K562 (cell line): ENCODE results near the gene MAP3K4. TPM values are rescaled to one million over a fixed set of nuclear protein-coding genes. Genes with fewer than 3 reads are reported as not detected.

Source experiments
- ARHGAP35 ChIP-seq: fragments of 450-650 bp; IDR thresholded peaks from 2 replicates; pipeline ENCODE4 v1.6.1; 2018; ENCODE audit not compliant: partially characterized antibody
- CREM ChIP-seq: IDR thresholded peaks from 2 replicates; pipeline ENCODE4 v1.6.1; 2014; ENCODE audit warnings: antibody characterized with exemption, low read depth
- KAT7 ChIP-seq: sonication (generic); formaldehyde crosslinking; IDR thresholded peaks from 2 replicates; pipeline ENCODE4 v1.8.0; 2022; ENCODE audit warnings: missing genetic modification reagents, mild to moderate bottlenecking, borderline replicate concordance
- KLF13 ChIP-seq: fragments of 450-650 bp; IDR thresholded peaks from 2 replicates; pipeline ENCODE4 v1.6.1; 2016; ENCODE audit warnings: missing genetic modification characterization, low read depth, mild to moderate bottlenecking, missing compliant biosample characterization, moderate library complexity, borderline replicate concordance
- NEUROD1 ChIP-seq: fragments of 150-350 bp; IDR thresholded peaks from 2 replicates; pipeline ENCODE4 v1.6.1; 2014; ENCODE audit warnings: borderline replicate concordance, low read length, low read depth; ENCODE audit not compliant: partially characterized antibody
- NFATC3 ChIP-seq: fragments of 450-650 bp; IDR thresholded peaks from 2 replicates; pipeline ENCODE4 v1.6.1; 2017; ENCODE audit warnings: mild to moderate bottlenecking
- PHB2 ChIP-seq: fragments of 450-650 bp; IDR thresholded peaks from 2 replicates; pipeline ENCODE4 v1.6.1; 2017; ENCODE audit warnings: low read depth
- PHTF2 ChIP-seq: fragments of 250-450 bp; sonication (Bioruptor Pico); IDR thresholded peaks from 2 replicates; pipeline ENCODE4 v1.5.0; 2021; ENCODE audit warnings: mild to moderate bottlenecking
- SPI1 ChIP-seq: IDR thresholded peaks from 2 replicates; pipeline ENCODE4 v1.6.1; 2011; ENCODE audit warnings: low read depth, low read length, control low read depth, borderline replicate concordance
- TEAD1 ChIP-seq, 2 experiments: fragments of 450-650 bp in 1 of 2; sonication (generic) in 1 of 2; formaldehyde crosslinking; IDR thresholded peaks; 2 replicates each; pipeline versions ENCODE4 v1.4.0 to v1.8.0; 2020 to 2022; ENCODE audit warnings: mild to moderate bottlenecking in 2 of 2, missing genetic modification reagents in 1 of 2
- ZNF146 ChIP-seq: IDR thresholded peaks from one replicate; pipeline ENCODE4 v1.6.1; 2018; ENCODE audit warnings: missing compliant biosample characterization; ENCODE audit not compliant: unreplicated experiment
- ZNF23 ChIP-seq: fragments of 250-450 bp; sonication (Bioruptor Pico); IDR thresholded peaks from 2 replicates; pipeline ENCODE4 v1.4.0; 2020; ENCODE audit warnings: mild to moderate bottlenecking
- ZNF407 ChIP-seq: fragments of 450-650 bp; IDR thresholded peaks from 2 replicates; pipeline ENCODE4 v1.6.1; 2016; ENCODE audit warnings: low read depth
- ZNF431 ChIP-seq: sonication (generic); formaldehyde crosslinking; IDR thresholded peaks from 2 replicates; pipeline ENCODE4 v1.8.0; 2022; ENCODE audit warnings: mild to moderate bottlenecking, missing genetic modification reagents
- polyA plus RNA-seq, 8 experiments: library from polyadenylated mRNA; depleted of rRNA in 4 of 8; stranded (reverse) in 5 of 8; unstranded in 3 of 8; fragments of >200 nt; fragmentation: Nextera tagmentation in 2 of 8; fragmentation: Illumina TruSeq in 1 of 8; extraction: Ambion mirVana in 2 of 8; extraction: Trizol in 1 of 8; gene quantifications; 2 replicates each; pipeline versions ENCODE4 v1.2.1 to v1.2.3, GENCODE V29; 2011 to 2014; ENCODE audit warnings: inconsistent platforms in 1 of 8, missing spikeins in 1 of 8
- total RNA-seq, 7 experiments: library from RNA; depleted of rRNA in 6 of 7; stranded (reverse); fragments of >200 nt in 6 of 7; fragmentation: Illumina TruSeq in 2 of 7; extraction: Trizol in 2 of 7; gene quantifications; 2 replicates each; pipeline versions ENCODE4 v1.2.1 to v1.2.3, GENCODE V29; 2011 to 2021; ENCODE audit warnings: low replicate concordance in 1 of 7
- TF ChIP-seq, protein P1 (sequence below): fragments of 450-650 bp; IDR thresholded peaks from 2 replicates; pipeline ENCODE4 v1.6.1; 2014; ENCODE audit warnings: low read depth, mild to moderate bottlenecking, moderate library complexity, borderline replicate concordance
- TF ChIP-seq, protein P2 (sequence below): fragments of 450-650 bp; IDR thresholded peaks from 2 replicates; pipeline ENCODE4 v1.6.1; 2017; ENCODE audit warnings: antibody characterized with exemption, mild to moderate bottlenecking

Gene MAP3K4
- total and polyA plus RNA-seq, 9 of the 15 experiments (the other 6 are each of a cell fraction or from before 2014, with no cell fraction given): 21.0 to 77.2 (median 48.9) TPM

- no peak for TF ChIP-seq NEUROD1
- TF ChIP-seq, protein P1, sequence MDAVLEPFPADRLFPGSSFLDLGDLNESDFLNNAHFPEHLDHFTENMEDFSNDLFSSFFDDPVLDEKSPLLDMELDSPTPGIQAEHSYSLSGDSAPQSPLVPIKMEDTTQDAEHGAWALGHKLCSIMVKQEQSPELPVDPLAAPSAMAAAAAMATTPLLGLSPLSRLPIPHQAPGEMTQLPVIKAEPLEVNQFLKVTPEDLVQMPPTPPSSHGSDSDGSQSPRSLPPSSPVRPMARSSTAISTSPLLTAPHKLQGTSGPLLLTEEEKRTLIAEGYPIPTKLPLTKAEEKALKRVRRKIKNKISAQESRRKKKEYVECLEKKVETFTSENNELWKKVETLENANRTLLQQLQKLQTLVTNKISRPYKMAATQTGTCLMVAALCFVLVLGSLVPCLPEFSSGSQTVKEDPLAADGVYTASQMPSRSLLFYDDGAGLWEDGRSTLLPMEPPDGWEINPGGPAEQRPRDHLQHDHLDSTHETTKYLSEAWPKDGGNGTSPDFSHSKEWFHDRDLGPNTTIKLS: 0 out of 2 replicates have a peak, but pooled peaks have one; percentile 22
- no peak for TF ChIP-seq PHB2
- TF ChIP-seq KLF13: peak; percentile 58; the same call in 1 of the 2 replicates
- no peak for TF ChIP-seq SPI1
- TF ChIP-seq CREM: no peak
- TF ChIP-seq ZNF23: no peak
- peak; percentile 32 for TF ChIP-seq ARHGAP35
- TF ChIP-seq, protein P2, sequence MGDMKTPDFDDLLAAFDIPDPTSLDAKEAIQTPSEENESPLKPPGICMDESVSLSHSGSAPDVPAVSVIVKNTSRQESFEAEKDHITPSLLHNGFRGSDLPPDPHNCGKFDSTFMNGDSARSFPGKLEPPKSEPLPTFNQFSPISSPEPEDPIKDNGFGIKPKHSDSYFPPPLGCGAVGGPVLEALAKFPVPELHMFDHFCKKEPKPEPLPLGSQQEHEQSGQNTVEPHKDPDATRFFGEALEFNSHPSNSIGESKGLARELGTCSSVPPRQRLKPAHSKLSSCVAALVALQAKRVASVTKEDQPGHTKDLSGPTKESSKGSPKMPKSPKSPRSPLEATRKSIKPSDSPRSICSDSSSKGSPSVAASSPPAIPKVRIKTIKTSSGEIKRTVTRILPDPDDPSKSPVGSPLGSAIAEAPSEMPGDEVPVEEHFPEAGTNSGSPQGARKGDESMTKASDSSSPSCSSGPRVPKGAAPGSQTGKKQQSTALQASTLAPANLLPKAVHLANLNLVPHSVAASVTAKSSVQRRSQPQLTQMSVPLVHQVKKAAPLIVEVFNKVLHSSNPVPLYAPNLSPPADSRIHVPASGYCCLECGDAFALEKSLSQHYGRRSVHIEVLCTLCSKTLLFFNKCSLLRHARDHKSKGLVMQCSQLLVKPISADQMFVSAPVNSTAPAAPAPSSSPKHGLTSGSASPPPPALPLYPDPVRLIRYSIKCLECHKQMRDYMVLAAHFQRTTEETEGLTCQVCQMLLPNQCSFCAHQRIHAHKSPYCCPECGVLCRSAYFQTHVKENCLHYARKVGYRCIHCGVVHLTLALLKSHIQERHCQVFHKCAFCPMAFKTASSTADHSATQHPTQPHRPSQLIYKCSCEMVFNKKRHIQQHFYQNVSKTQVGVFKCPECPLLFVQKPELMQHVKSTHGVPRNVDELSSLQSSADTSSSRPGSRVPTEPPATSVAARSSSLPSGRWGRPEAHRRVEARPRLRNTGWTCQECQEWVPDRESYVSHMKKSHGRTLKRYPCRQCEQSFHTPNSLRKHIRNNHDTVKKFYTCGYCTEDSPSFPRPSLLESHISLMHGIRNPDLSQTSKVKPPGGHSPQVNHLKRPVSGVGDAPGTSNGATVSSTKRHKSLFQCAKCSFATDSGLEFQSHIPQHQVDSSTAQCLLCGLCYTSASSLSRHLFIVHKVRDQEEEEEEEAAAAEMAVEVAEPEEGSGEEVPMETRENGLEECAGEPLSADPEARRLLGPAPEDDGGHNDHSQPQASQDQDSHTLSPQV: 0 out of 2 replicates have a peak, but pooled peaks have one; percentile 47
- TF ChIP-seq ZNF146 (CRISPR knock-in tag): no peak
- no peak for TF ChIP-seq ZNF431 (CRISPR knock-in tag)
- no peak for TF ChIP-seq KAT7 (CRISPR knock-in tag)
- 0 out of 4 replicates have a peak, but pooled peaks of 1 of the 2 experiments have one; percentile 2 for TF ChIP-seq TEAD1 (CRISPR knock-in tag; IDR thresholded peaks at IDR 0.05)
- TF ChIP-seq NFATC3: peak; percentile 23; the same call in 1 of the 2 replicates
- TF ChIP-seq PHTF2 (CRISPR knock-in tag): no peak
- TF ChIP-seq ZNF407: no peak
Measured at GRCh38 chr6:160992980-160993314, 1.4 kb downstream of the MAP3K4 start (continued).
